IMR-90 (cell line): ENCODE data around the gene TNFRSF1A. TPM values are rescaled to one million over a fixed set of nuclear protein-coding genes. Genes with fewer than 3 reads are reported as not detected.
A peak's percentile ranks its signal among the peaks of the same experiment; 100 is the strongest.

Source experiments
- ATAC-seq: fragments of 200-7000 bp; cut with Tn5 transposase; 2 replicates; pipeline ENCODE4 v1.9.1; 2020; ENCODE audit warnings: low read depth, mild to moderate bottlenecking, moderate library complexity
- BruUV-seq: library from RNA; stranded (reverse); fragments of 400-500 nt; replicated peaks from 2 replicates; lab custom pipeline; 2021; lab: Mats Ljungman, UMichigan
- CTCF ChIA-PET: fragments of 300-600 bp; formaldehyde crosslinking; extraction: SDS; loops from one replicate; lab custom pipeline; 2021; ENCODE audit warnings: antibody characterized with exemption; lab: Yijun Ruan, JAX
- POLR2A ChIA-PET: fragments of 300-600 bp; sonication (Branson Sonifier 250); formaldehyde crosslinking; loops from one replicate; lab custom pipeline; 2022; ENCODE audit warnings: antibody characterized with exemption; ENCODE audit not compliant: unreplicated experiment; lab: Charles Lee
- DNase-seq: peaks from one replicate; pipeline ENCODE4 v3.0.0; 2013
- H2AFZ ChIP-seq: replicated peaks from 2 replicates; pipeline ENCODE3; 2013; ENCODE audit warnings: low read length, mild to moderate bottlenecking; ENCODE audit not compliant: poor library complexity
- H2AK5ac ChIP-seq: 2 replicates; pipeline ENCODE4 v1.6.1; 2013; ENCODE audit warnings: low read depth, low read length, inconsistent platforms
- H2AK9ac ChIP-seq: replicated peaks from 2 replicates; pipeline ENCODE3; 2013; ENCODE audit warnings: mild to moderate bottlenecking, low read depth, low read length, moderate library complexity; ENCODE audit not compliant: poor library complexity
- H2BK120ac ChIP-seq: 2 replicates; pipeline ENCODE4 v1.6.1; 2013; ENCODE audit warnings: low read depth, low read length, inconsistent platforms
- H2BK15ac ChIP-seq: 3 replicates; pipeline ENCODE4 v1.6.1; 2013; ENCODE audit warnings: low read depth, low read length, inconsistent platforms
- H2BK20ac ChIP-seq: 2 replicates; pipeline ENCODE4 v1.6.1; 2013; ENCODE audit warnings: low read depth, mild to moderate bottlenecking, inconsistent platforms, low read length, moderate library complexity
- H2BK5ac ChIP-seq: 2 replicates; pipeline ENCODE4 v1.6.1; 2013; ENCODE audit warnings: mild to moderate bottlenecking, low read depth, low read length, inconsistent platforms; ENCODE audit not compliant: poor library complexity, severe bottlenecking
- H3K14ac ChIP-seq: replicated peaks from 2 replicates; pipeline ENCODE4 v1.6.1; 2013; ENCODE audit warnings: low read depth, low read length, inconsistent platforms
- H3K18ac ChIP-seq: 2 replicates; pipeline ENCODE4 v1.6.1; 2013; ENCODE audit warnings: low read depth, low read length, control low read depth
- H3K23ac ChIP-seq: 2 replicates; pipeline ENCODE4 v1.6.1; 2013; ENCODE audit warnings: low read depth, low read length, inconsistent platforms
- H3K27ac ChIP-seq: 2 replicates; pipeline ENCODE4 v1.5.1; 2013; ENCODE audit warnings: mild to moderate bottlenecking, control low read depth, low read length; ENCODE audit not compliant: insufficient read depth
- H3K27me3 ChIP-seq: 2 replicates; pipeline ENCODE4 v1.6.1; 2013; ENCODE audit warnings: low read length; ENCODE audit not compliant: control insufficient read depth, insufficient read depth
- H3K36me3 ChIP-seq: 2 replicates; pipeline ENCODE4 v1.6.1; 2013; ENCODE audit warnings: low read length, mixed read lengths; ENCODE audit not compliant: control insufficient read depth, insufficient read depth
- H3K4ac ChIP-seq: 2 replicates; pipeline ENCODE4 v1.6.1; 2013; ENCODE audit warnings: low read depth, low read length, inconsistent platforms
- H3K4me1 ChIP-seq: 2 replicates; pipeline ENCODE4 v1.6.1; 2013; ENCODE audit warnings: low read length, mixed read lengths; ENCODE audit not compliant: control insufficient read depth, insufficient read depth
- H3K4me2 ChIP-seq: 2 replicates; pipeline ENCODE4 v1.6.1; 2013; ENCODE audit warnings: low read depth, mild to moderate bottlenecking, control low read depth, low read length, moderate library complexity
- H3K4me3 ChIP-seq: 2 replicates; pipeline ENCODE4 v1.5.1; 2013; ENCODE audit warnings: low read depth, mild to moderate bottlenecking, control low read depth, low read length, moderate library complexity; ENCODE audit not compliant: insufficient read depth
- H3K56ac ChIP-seq: 2 replicates; pipeline ENCODE4 v1.6.1; 2013; ENCODE audit warnings: low read length, inconsistent platforms; ENCODE audit not compliant: insufficient read depth; ENCODE audit errors: extremely low read depth
- H3K79me1 ChIP-seq, 2 experiments: 2 replicates each; pipeline ENCODE4 v1.6.1; 2013; ENCODE audit warnings: low read length in 2 of 2, inconsistent platforms in 1 of 2, low read depth in 1 of 2
- H3K9ac ChIP-seq: 2 replicates; pipeline ENCODE4 v1.6.1; 2013; ENCODE audit warnings: low read depth, low read length, control low read depth
- H3K9me1 ChIP-seq: 2 replicates; pipeline ENCODE4 v1.6.1; 2013; ENCODE audit warnings: low read length, inconsistent platforms; ENCODE audit not compliant: insufficient read depth
- H3K9me3 ChIP-seq: 2 replicates; pipeline ENCODE4 v1.6.1; 2013; ENCODE audit warnings: low read length; ENCODE audit not compliant: control insufficient read depth, insufficient read depth
- H4K20me1 ChIP-seq: 2 replicates; pipeline ENCODE4 v1.6.1; 2013; ENCODE audit warnings: low read length, inconsistent platforms; ENCODE audit not compliant: insufficient read depth
- H4K5ac ChIP-seq: 2 replicates; pipeline ENCODE4 v1.6.1; 2013; ENCODE audit warnings: mild to moderate bottlenecking, low read depth, low read length, control low read depth
- H4K8ac ChIP-seq, 2 experiments: 2 replicates each; pipeline ENCODE4 v1.6.1; 2013; ENCODE audit warnings: low read depth in 2 of 2, low read length in 2 of 2, control low read depth in 1 of 2, inconsistent platforms in 1 of 2
- H4K91ac ChIP-seq: 2 replicates; pipeline ENCODE4 v1.6.1; 2013; ENCODE audit warnings: low read depth, low read length, inconsistent platforms; ENCODE audit not compliant: insufficient read depth
- BHLHE40 ChIP-seq: fragments of 150-350 bp; IDR thresholded peaks from 2 replicates; pipeline ENCODE4 v1.6.1; 2016; ENCODE audit warnings: mild to moderate bottlenecking, low read depth, low read length
- CEBPB ChIP-seq: IDR thresholded peaks from 2 replicates; pipeline ENCODE4 v1.6.1; 2012; ENCODE audit warnings: low read depth, low read length, improper control_type of control experiment
- CHD1 ChIP-seq: IDR thresholded peaks from 2 replicates; pipeline ENCODE4 v1.6.1; 2012; ENCODE audit warnings: low read depth, low read length, improper control_type of control experiment
- ELK1 ChIP-seq: fragments of 150-350 bp; IDR thresholded peaks from 2 replicates; pipeline ENCODE4 v1.6.1; 2016; ENCODE audit warnings: low read depth, mild to moderate bottlenecking, low read length, moderate library complexity, borderline replicate concordance
- FOS ChIP-seq: fragments of 150-350 bp; IDR thresholded peaks from 2 replicates; pipeline ENCODE4 v1.6.1; 2016; ENCODE audit warnings: low read depth, low read length
- MAFK ChIP-seq: IDR thresholded peaks from 2 replicates; pipeline ENCODE4 v1.6.1; 2012; ENCODE audit warnings: low read depth, low read length, improper control_type of control experiment
- MAZ ChIP-seq: IDR thresholded peaks from 2 replicates; pipeline ENCODE4 v1.6.1; 2012; ENCODE audit warnings: low read depth, mild to moderate bottlenecking, low read length, improper control_type of control experiment, moderate library complexity, borderline replicate concordance
- MXI1 ChIP-seq: IDR thresholded peaks from 2 replicates; pipeline ENCODE4 v1.6.1; 2012; ENCODE audit warnings: low read depth, mild to moderate bottlenecking, low read length, moderate library complexity, borderline replicate concordance
- NFE2L2 ChIP-seq: fragments of 150-350 bp; IDR thresholded peaks from 2 replicates; pipeline ENCODE4 v1.6.1; 2016; ENCODE audit warnings: low read depth, mild to moderate bottlenecking, low read length
- POLR2A ChIP-seq: IDR thresholded peaks from 2 replicates; pipeline ENCODE4 v1.6.1; 2012; ENCODE audit warnings: mild to moderate bottlenecking, low read depth, low read length
- RAD21 ChIP-seq: IDR thresholded peaks from 2 replicates; pipeline ENCODE4 v1.6.1; 2012; ENCODE audit warnings: low read length, improper control_type of control experiment
- RCOR1 ChIP-seq: IDR thresholded peaks from 2 replicates; pipeline ENCODE4 v1.6.1; 2012; ENCODE audit warnings: mild to moderate bottlenecking, low read length, improper control_type of control experiment; ENCODE audit not compliant: insufficient replicate concordance
- RFX5 ChIP-seq: IDR thresholded peaks from 2 replicates; pipeline ENCODE4 v1.8.0; 2012; ENCODE audit warnings: low read depth, mild to moderate bottlenecking, low read length, moderate library complexity
- SMC3 ChIP-seq: fragments of 150-350 bp; IDR thresholded peaks from 2 replicates; pipeline ENCODE4 v1.6.1; 2016; ENCODE audit warnings: low read depth, mild to moderate bottlenecking, antibody characterized with exemption, low read length, moderate library complexity
- USF2 ChIP-seq: fragments of 150-350 bp; IDR thresholded peaks from 2 replicates; pipeline ENCODE4 v1.6.1; 2017; ENCODE audit warnings: mild to moderate bottlenecking, antibody characterized with exemption, low read length, low read depth
- WGBS, 2 experiments: methylation state at CpG; one replicate each; pipeline versions ENCODE4 v1.1.5 to v1.1.7; 2013; ENCODE audit warnings: missing lambda C conversion rate in 2 of 2; ENCODE audit not compliant: insufficient read length in 1 of 2; ENCODE audit errors: extremely low coverage in 2 of 2; 5-methylcytosine and 5-hydroxymethylcytosine counted together
- dilution Hi-C: fragments of 300-500 bp; cut with HindIII; formaldehyde crosslinking; loops from one replicate; pipeline ENCODE4 v1.14.3; 2018; ENCODE audit warnings: low sequenced_read_pairs; ENCODE audit not compliant: unreplicated experiment
- in situ Hi-C: fragments of 300-500 bp; cut with MboI; formaldehyde crosslinking; loops from 3 replicates; pipeline ENCODE4 v1.14.3; 2019; ENCODE audit warnings: low sequenced_read_pairs, inconsistent platforms, mixed read lengths
- intact Hi-C: fragments of 100-400 bp; cut with micrococcal nuclease; formaldehyde crosslinking; loops from 2 replicates; pipeline ENCODE4 v1.10.0; 2022
- polyA plus RNA-seq, 3 experiments: library from polyadenylated mRNA; depleted of rRNA; stranded (reverse); fragments of >200 nt; gene quantifications; 2 replicates each; pipeline ENCODE4 v1.2.3, GENCODE V29; 2012; ENCODE audit warnings: low replicate concordance in 1 of 3
- total RNA-seq: library from RNA; depleted of rRNA; stranded (reverse); fragments of >200 nt; gene quantifications from 2 replicates; pipeline ENCODE4 v1.2.3, GENCODE V29; 2012

Gene TNFRSF1A
- total and polyA plus RNA-seq, 2 of the 4 experiments (the other 2 are of a cell fraction), result 79.6 to 136 TPM

GRCh38 chr12:6333029-6333428 is 8.8 kb downstream of the TNFRSF1A start:
- ChIA-PET POLR2A (no interaction called here), CTCF (interaction anchor here (1.8 kb wide), 1 partner anchor 10 kb away, joined by 4 read pairs; no protein-coding TSS in a partner anchor)
- Histone ChIP-seq H3K9me3 (no peaks in the 10 kb centered on the region), H3K4me2 (peak overlapping the region; percentile 14; the same call in 1 of the 2 replicates), H3K27ac (peak overlapping the region; percentile 94), H3K4me3 (no peak overlapping the region), H3K27me3 (no peaks in the 10 kb centered on the region), H2BK20ac (0 out of 2 replicates have a peak overlapping the region, but pooled peaks have one; percentile 48), H4K5ac (peak overlapping the region; percentile 22; the same call in 1 of the 2 replicates), H4K20me1 (peaks cover 73% of the 10 kb centered on the region), H2BK120ac (peak overlapping the region; percentile 28), H3K56ac (0 out of 2 replicates have a peak overlapping the region, but pooled peaks have one; percentile 5), H3K4me1 (peaks cover 50% of the 10 kb centered on the region), H2BK5ac (peak overlapping the region; percentile 95), H2BK15ac (peak overlapping the region; percentile 75; the same call in 1 of the 3 replicates), H2AFZ (no peak overlapping the region), H3K18ac (0 out of 2 replicates have a peak overlapping the region, but pooled peaks have one; percentile 10), H3K23ac (peak overlapping the region; percentile 92; the same call in 1 of the 2 replicates), H3K4ac (peak overlapping the region; percentile 99), H4K91ac (peak overlapping the region; percentile 54), H3K79me1 (peaks cover 28 to 92% of the 10 kb centered on the region in 2 experiments), H3K14ac (peak overlapping the region; percentile 22; the same call in 1 of the 2 replicates), H3K36me3 (peaks cover 63% of the 10 kb centered on the region), H2AK5ac (peak overlapping the region; percentile 86; the same call in 1 of the 2 replicates), H3K9ac (0 out of 2 replicates have a peak overlapping the region, but pooled peaks have one; percentile 31), H3K9me1 (peaks cover 25% of the 10 kb centered on the region), H2AK9ac (peak overlapping the region; percentile 70), H4K8ac (peak overlapping the region in 1 of 2 experiments; percentile 32; a peak in 1 of 4 replicates)
- WGBS, 2 experiments, result 79% methylated on average over 3 of the region's 9 CpGs; no CpG with 5 or more reads in 1 of the 2 experiments
- ATAC-seq, result no peak
- no peak for DNase-seq
- intact Hi-C loops, result no loop called here
- in situ Hi-C loops, result loop anchor here (10.0 kb wide), 1 partner anchor 212 kb away; no protein-coding TSS in a partner anchor
- BruUV-seq, result no TSS peak
- dilution Hi-C loops, result no loop called here
- TF ChIP-seq CEBPB (no peak), FOS (no peak), CHD1 (no peak), NFE2L2 (no peak), RAD21 (no peak), POLR2A (no peak), RFX5 (no peak), BHLHE40 (no peak), SMC3 (no peak), MXI1 (no peak), MAFK (no peak), ELK1 (no peak), RCOR1 (no peak), MAZ (no peak), USF2 (no peak)
